Epithelial cell of esophagus (primary cell): ENCODE results near the gene OGDH.
"Not testable (repeated sequence)": the region's sequence is repeated elsewhere in the genome, so short reads cannot be mapped to it uniquely, and the experiment has no call there.

Experiments used
- DNase-seq: peaks from one replicate; pipeline ENCODE4 v3.0.0; 2010; ENCODE audit warnings: low read depth
- H3K4me3 ChIP-seq: 2 replicates; pipeline ENCODE4 v1.5.1; 2011; ENCODE audit warnings: mild to moderate bottlenecking, low read length, control low read depth
- CTCF ChIP-seq: IDR thresholded peaks from 2 replicates; pipeline ENCODE4 v1.5.1; 2011; ENCODE audit warnings: low read depth, mild to moderate bottlenecking, low read length, control low read depth, inconsistent platforms; ENCODE audit not compliant: insufficient read depth; ENCODE audit errors: missing control alignments

Gene OGDH

GRCh38 chr7:44716205-44716604 lies 109.8 kb downstream of the OGDH start:
- DNase-seq: no peak
- no peak for TF ChIP-seq CTCF
- no peak overlapping the region for H3K4me3 ChIP-seq

DNA sequence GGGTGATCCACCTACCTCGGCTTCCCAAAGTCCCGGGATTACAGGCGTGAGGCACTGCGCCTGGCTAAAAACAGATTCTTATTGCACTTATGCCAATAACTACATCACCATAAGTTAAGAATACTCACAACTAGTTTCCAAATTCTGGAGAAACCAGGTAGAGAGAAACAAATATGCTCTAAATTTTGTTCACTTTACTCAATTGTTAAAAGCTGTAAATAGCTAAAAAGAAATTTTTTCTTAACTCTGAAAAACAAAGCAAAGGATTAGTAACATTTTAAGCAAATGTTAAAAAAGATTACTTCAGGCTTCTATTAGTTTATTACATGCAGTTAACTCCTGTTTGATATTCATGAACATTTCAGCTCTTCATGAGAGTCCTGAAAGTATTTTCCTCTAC lies 113.9 kb downstream of the OGDH start:
- TF ChIP-seq CTCF: no peak
- H3K4me3 ChIP-seq: no peak overlapping the region
- no peak for DNase-seq

- no peak overlapping the region for H3K4me3 ChIP-seq
- no peak for TF ChIP-seq CTCF
- DNase-seq: no peak
Observed at GRCh38 chr7:44724276-44724675, 117.8 kb downstream of the OGDH start.

DNA sequence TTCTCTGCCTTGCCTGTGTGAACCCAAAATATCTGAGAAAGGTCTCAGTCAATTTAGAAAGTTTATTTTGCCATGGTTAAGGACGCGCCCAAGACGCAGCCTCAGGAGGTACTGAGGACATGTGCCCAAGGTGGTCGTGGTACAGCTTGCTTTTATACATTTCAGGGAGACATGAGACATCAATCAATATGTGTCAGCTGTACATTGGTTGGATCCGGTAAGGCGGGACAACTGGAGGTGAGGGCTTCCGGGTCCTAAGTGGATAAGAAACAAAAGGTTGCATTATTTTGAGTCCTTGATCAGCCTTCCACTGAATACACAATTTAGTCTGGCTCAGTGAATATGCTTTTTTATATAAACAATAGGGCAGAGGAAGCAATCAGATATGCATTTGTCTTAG lies 119.8 kb downstream of the OGDH start:
- not testable (repeated sequence) for DNase-seq, H3K4me3 ChIP-seq

GRCh38 chr7:44727158-44727936 lies 120.9 kb downstream of the OGDH start:
- DNase-seq: peak; percentile 88
- no peak for TF ChIP-seq CTCF
- H3K4me3 ChIP-seq: no peak overlapping the region

DNA sequence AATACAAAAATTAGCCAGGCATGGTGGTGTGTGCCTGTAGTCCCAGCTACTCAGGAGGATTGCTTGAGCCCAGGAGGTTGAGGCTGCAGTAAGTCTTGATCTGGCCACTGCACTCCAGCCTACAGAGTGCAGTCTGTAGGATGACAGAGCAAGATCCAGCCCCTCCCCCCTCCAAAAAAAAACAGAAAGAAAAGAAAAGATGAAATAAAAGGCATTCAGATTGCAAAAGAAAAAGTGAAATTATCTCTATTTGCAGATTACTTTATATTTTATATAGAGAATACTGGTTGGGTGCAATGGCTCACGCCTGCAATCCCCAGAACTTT lies 121.5 kb downstream of the OGDH start:
- no peak for TF ChIP-seq CTCF
- DNase-seq: no peak

DNA sequence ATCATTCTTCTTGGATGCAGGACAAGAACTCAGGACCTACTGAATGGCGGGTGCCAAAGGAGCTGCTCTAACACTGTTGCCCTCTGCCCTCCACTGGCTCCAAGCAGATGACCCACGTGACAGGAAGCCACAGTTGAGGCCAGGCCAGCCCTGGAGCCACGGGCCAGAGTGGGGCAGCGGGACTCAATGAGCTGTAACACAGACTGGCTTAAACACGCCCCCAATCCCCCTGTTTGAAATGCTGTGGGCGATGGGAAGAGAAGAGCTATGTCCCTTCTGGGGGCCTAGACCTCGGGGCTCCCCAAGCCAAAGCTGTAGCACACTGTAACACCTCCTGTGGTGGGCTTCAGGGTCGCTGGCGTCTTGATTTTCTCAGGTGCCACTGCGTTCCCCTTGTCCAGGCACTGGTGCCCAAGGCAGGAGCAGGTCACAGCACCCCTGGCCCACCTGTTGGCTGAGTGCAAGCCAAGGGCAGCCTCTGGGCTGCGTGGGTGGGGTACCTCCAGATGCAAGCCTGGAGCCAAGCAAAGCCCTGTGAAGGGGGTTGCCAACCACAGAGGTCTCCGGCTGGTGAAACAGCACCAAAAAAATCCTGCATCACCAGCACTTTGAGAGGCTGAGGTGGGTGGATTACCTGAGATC lies 123.6 kb downstream of the OGDH start:
- TF ChIP-seq CTCF: no peak
- no peak overlapping the region for H3K4me3 ChIP-seq
- no peak for DNase-seq

More for the DNA sequence above, 121.5 kb downstream of the OGDH start:
- no peak overlapping the region for H3K4me3 ChIP-seq

- DNase-seq, H3K4me3 ChIP-seq: not testable (repeated sequence)
Observed at GRCh38 chr7:44732971-44733370, 126.5 kb downstream of the OGDH start.
